ENCODE results near the gene COPZ2.

- TF ChIP-seq CTCF (IDR thresholded peaks at IDR 0.05) (no peak), POLR2A (IDR thresholded peaks at IDR 0.05) (no peak), EP300 (IDR thresholded peaks at IDR 0.05) (no peak)
Measured at GRCh38 chr17:48003417-48004151, 34.0 kb downstream of the COPZ2 start.
